Lower leg skin (tissue), 4 donors: ENCODE data around the gene ZMIZ2. TPM values are rescaled to one million over a fixed set of nuclear protein-coding genes. Genes with fewer than 3 reads are reported as not detected.

Experiments
- DNase-seq, 2 donors: peaks; one replicate each; pipeline ENCODE4 v3.0.0-alpha.2; 2019; ENCODE audit warnings: low spot score in 2 of 2
- H3K4me3 ChIP-seq: fragments of 200-600 bp; sonication (generic); 2 replicates; pipeline ENCODE4 v1.5.1; 2017; ENCODE audit warnings: mild to moderate bottlenecking, low read depth; ENCODE audit not compliant: poor library complexity, severe bottlenecking
- POLR2A ChIP-seq, 2 donors: fragments of 450-650 bp; IDR thresholded peaks; one replicate each; pipeline ENCODE4 v1.6.1; 2016 to 2017; ENCODE audit warnings: antibody characterized with exemption in 2 of 2, mild to moderate bottlenecking in 1 of 2, moderate library complexity in 1 of 2
- WGBS, 2 donors: methylation state at CpG; one replicate each; pipeline ENCODE4 v1.1.5; 2018; 5-methylcytosine and 5-hydroxymethylcytosine counted together
- intact Hi-C: fragments of 100-400 bp; cut with DNase I; formaldehyde crosslinking; loops from one replicate; pipeline ENCODE4 v1.15.0; 2023; ENCODE audit warnings: low total_unique reads
- total RNA-seq, 4 donors: library from RNA; depleted of rRNA; stranded (reverse); fragments of >200 nt; gene quantifications; one replicate each; pipeline ENCODE4 v1.1.0, GENCODE V29; 2016
- TF ChIP-seq, protein P1 (sequence below), 3 donors: fragments of 450-650 bp; IDR thresholded peaks; one replicate each; pipeline ENCODE4 v1.5.1; 2016; ENCODE audit warnings: antibody characterized with exemption in 3 of 3, mild to moderate bottlenecking in 3 of 3, moderate library complexity in 2 of 3

ZMIZ2 gene
- total RNA-seq, 4 donors from 2014 or later = 21.1 to 36.0 (median 24.7) TPM

DNA sequence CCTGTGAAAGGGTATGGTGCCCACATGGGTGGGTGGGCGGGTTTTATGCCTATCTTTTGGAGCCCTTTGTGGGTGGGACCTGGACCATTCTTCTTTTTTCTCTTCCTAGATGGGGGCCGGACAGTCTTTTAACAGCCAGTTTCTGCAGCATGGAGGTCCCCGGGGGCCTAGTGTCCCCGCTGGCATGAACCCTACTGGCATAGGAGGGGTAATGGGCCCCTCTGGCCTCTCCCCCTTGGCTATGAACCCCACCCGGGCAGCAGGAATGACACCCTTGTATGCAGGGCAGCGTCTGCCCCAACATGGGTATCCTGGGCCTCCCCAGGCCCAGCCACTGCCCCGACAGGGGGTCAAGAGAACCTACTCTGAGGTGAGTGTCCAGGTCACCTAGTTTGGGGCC is 9.1 kb downstream of the ZMIZ2 start:
- no peak for DNase-seq
- intact Hi-C loops = no loop called here
- 88 to 91% methylated on average over 7 of the region's 7 CpGs for WGBS, 2 donors
- TF ChIP-seq POLR2A (IDR thresholded peaks at IDR 0.05) = no peak
- TF ChIP-seq, protein P1, sequence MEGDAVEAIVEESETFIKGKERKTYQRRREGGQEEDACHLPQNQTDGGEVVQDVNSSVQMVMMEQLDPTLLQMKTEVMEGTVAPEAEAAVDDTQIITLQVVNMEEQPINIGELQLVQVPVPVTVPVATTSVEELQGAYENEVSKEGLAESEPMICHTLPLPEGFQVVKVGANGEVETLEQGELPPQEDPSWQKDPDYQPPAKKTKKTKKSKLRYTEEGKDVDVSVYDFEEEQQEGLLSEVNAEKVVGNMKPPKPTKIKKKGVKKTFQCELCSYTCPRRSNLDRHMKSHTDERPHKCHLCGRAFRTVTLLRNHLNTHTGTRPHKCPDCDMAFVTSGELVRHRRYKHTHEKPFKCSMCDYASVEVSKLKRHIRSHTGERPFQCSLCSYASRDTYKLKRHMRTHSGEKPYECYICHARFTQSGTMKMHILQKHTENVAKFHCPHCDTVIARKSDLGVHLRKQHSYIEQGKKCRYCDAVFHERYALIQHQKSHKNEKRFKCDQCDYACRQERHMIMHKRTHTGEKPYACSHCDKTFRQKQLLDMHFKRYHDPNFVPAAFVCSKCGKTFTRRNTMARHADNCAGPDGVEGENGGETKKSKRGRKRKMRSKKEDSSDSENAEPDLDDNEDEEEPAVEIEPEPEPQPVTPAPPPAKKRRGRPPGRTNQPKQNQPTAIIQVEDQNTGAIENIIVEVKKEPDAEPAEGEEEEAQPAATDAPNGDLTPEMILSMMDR (IDR thresholded peaks at IDR 0.05) = no peak
- H3K4me3 ChIP-seq = no peak overlapping the region

DNA sequence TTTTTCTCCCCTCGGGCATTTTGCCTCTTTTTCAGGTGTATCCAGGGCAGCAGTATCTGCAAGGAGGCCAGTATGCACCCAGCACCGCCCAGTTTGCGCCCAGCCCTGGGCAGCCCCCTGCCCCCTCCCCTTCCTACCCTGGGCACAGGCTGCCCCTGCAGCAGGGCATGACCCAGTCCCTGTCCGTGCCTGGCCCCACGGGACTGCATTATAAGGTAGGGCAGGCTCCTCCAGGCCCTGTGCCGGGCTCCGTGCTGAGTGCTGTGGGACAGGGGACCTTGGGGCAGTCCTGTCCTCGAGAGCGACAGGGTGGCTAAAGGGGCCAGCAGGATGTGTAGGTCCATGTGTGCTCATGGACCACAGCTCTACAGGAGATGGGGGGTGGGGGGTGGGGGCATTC is 10.6 kb downstream of the ZMIZ2 start:
- no peak for DNase-seq
- WGBS, 2 donors = 87 to 94% methylated on average over 8 to 9 of the region's 9 CpGs
- TF ChIP-seq, protein P1 (IDR thresholded peaks at IDR 0.05) = no peak
- no peak for TF ChIP-seq POLR2A (IDR thresholded peaks at IDR 0.05)
- intact Hi-C loops = no loop called here
- H3K4me3 ChIP-seq = no peak overlapping the region

DNA sequence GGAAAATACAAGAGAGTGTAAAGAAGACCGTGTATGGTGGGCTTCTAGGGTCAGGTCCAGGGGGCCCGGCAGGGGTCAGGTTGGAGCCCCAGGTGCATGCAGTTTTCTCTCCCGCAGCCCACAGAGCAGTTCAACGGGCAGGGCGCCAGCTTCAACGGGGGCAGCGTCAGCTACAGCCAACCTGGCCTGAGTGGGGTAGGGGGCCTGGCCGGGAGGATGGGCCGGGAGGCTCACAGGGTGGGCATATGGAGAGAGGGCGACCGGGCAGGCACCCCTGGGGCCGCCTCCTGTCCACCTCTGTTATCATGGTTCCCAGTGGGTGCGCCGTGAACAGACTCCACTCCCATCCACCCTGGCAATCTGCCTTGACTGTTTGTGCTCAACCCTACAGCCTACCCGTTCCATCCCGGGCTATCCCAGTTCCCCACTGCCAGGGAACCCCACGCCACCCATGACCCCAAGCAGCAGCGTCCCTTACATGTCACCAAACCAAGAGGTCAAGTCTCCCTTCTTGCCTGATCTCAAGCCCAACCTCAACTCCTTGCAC is 11.5 kb downstream of the ZMIZ2 start:
- 85 to 88% methylated on average over 11 to 18 of the region's 18 CpGs for WGBS, 2 donors
- TF ChIP-seq, protein P1 (IDR thresholded peaks at IDR 0.05) = no peak
- TF ChIP-seq POLR2A (IDR thresholded peaks at IDR 0.05) = no peak
- DNase-seq = no peak
- intact Hi-C loops = no loop called here
- H3K4me3 ChIP-seq = no peak overlapping the region

DNA sequence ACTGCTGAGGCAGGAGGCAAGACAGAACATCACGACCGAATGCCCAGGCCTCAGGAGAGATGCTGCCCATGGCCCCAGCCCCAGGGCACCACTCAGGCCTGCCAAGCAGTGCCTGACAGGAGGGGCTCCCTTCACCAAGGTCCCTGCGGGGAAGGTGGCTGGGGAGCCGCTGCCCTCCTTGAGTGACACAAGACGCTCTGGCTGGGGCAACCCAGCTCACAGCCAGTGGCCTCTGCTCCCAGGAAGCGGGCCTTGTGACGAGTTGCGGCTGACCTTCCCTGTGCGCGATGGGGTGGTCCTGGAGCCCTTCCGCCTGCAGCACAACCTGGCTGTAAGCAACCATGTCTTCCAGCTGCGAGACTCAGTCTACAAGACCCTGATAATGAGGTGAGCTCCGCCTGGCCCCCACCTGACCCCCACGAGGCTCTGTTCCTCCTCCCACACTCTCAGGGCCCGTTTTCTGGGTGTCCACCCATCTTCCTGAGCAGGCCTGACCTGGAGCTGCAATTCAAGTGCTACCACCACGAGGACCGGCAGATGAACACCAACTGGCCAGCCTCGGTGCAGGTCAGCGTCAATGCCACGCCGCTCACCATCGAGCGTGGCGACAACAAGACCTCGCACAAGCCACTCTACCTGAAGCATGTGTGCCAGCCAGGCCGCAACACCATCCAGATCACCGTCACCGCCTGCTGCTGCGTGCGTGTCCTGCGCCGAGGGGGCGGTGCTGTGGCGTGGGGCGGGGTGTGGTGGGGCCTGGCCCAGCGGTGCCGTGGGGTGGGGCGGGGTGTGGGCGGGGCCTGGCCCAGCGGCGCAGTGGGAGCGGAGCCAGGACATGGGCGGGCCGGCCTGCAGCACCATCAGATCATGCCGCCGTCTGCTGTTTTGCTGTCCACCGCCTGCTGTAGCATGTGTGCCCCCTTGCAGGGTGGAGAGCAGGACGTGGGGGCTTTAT is 12.8 kb downstream of the ZMIZ2 start:
- DNase-seq = no peak
- intact Hi-C loops = no loop called here
- no peak overlapping the region for H3K4me3 ChIP-seq
- WGBS, 2 donors = 63 to 70% methylated on average over 31 to 48 of the region's 48 CpGs
- TF ChIP-seq POLR2A (IDR thresholded peaks at IDR 0.05) = no peak
- TF ChIP-seq, protein P1 (IDR thresholded peaks at IDR 0.05) = no peak

DNA sequence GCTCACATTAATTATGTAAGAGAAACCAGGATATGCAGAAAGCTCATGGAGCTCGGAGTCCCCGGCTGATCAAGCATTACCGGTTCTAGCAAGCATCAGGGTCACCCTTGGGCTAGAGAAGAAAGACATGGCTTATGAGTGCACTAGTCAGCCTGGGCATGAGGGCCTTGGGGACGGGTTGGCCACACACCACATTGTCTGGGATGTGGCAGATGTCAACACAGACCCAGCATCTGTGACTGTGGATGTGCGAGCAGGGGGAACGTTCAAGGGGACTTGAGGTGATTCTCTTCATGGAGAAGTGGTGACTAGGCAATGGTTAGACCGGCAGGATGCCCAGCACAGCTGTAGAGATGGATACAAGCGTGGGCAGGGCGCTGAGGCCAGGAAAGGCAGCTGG is 13.7 kb downstream of the ZMIZ2 start:
- no peak for DNase-seq
- 56 to 68% methylated on average over 9 of the region's 9 CpGs for WGBS, 2 donors
- TF ChIP-seq POLR2A (IDR thresholded peaks at IDR 0.05) = no peak
- intact Hi-C loops = no loop called here
- H3K4me3 ChIP-seq = no peak overlapping the region

DNA sequence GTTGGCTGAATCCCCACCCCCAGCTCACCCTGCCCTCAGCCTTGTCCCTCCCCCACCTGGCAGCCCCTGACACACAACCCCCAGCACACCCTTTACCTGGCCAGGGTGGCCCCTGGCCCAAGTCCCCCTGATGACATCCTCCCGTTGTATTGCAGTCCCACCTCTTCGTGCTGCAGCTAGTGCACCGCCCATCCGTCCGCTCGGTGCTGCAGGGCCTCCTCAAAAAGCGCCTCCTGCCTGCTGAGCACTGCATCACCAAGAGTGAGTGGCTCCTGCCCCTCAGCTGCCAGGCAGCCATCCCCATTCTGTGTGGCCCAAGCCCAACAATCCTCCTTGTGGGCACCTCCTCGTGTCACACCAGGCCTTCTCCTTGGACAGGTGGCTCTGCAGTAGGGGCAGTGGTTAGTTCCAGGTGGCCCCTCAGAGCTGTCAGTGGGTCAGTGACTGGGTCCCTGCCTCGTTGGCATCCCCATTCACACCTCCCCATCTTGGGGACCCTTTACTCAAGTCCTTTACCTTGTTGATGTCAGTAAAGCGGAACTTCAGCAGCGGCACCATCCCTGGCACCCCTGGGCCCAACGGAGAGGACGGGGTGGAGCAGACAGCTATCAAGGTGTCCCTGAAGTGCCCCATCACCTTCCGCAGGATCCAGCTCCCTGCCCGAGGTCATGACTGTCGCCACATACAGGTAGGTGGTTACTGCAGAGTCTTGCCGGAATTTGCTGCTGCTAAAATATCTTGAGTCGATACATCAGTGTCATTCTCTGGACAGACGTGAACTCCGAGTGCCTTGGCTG is 14.3 kb downstream of the ZMIZ2 start:
- WGBS, 2 donors = 90 to 92% methylated on average over 15 to 20 of the region's 20 CpGs
- TF ChIP-seq, protein P1 (IDR thresholded peaks at IDR 0.05) = no peak
- TF ChIP-seq POLR2A (IDR thresholded peaks at IDR 0.05) = no peak
- intact Hi-C loops = no loop called here
- no peak for DNase-seq
- no peak overlapping the region for H3K4me3 ChIP-seq
